H1 (cell line): ENCODE data around the gene FARSB. TPM values are rescaled to one million over a fixed set of nuclear protein-coding genes. Genes with fewer than 3 reads are reported as not detected.

Experiments used
- CTCF ChIA-PET: fragments of 300-600 bp; sonication (Branson Sonifier 250); formaldehyde crosslinking; loops from one replicate; lab custom pipeline; 2021; ENCODE audit not compliant: partially characterized antibody; lab: Charles Lee
- POLR2A ChIA-PET: fragments of 300-600 bp; sonication (Branson Sonifier 250); formaldehyde crosslinking; loops from one replicate; lab custom pipeline; 2021; ENCODE audit warnings: inconsistent platforms; ENCODE audit not compliant: partially characterized antibody; lab: Charles Lee
- DNase-seq, 2 experiments: peaks; one replicate each; pipeline versions ENCODE4 v3.0.0 to v3.0.0-alpha.2; 2010 to 2022; ENCODE audit warnings: low spot score in 2 of 2, low read depth in 1 of 2, mixed read lengths in 1 of 2
- FAIRE-seq: peaks from 2 replicates; lab custom pipeline; 2011; peaks lifted over from hg19 to GRCh38; lab: Jason Lieb, UNC
- H2AFZ ChIP-seq: 2 replicates; pipeline ENCODE4 v1.8.1; 2012; ENCODE audit warnings: low read length, inconsistent platforms
- H2AK5ac ChIP-seq: 2 replicates; pipeline ENCODE4 v1.6.1; 2013; ENCODE audit warnings: low read depth, low read length
- H2BK120ac ChIP-seq: replicated peaks from 2 replicates; pipeline ENCODE3; 2013; ENCODE audit warnings: low read depth, low read length, inconsistent platforms
- H2BK12ac ChIP-seq: 2 replicates; pipeline ENCODE4 v1.6.1; 2013; ENCODE audit warnings: low read depth, low read length
- H2BK15ac ChIP-seq: 2 replicates; pipeline ENCODE4 v1.6.1; 2013; ENCODE audit warnings: low read length
- H2BK20ac ChIP-seq: 2 replicates; pipeline ENCODE4 v1.6.1; 2013; ENCODE audit warnings: low read length
- H2BK5ac ChIP-seq: 2 replicates; pipeline ENCODE4 v1.6.1; 2013; ENCODE audit warnings: low read depth, low read length
- H3K14ac ChIP-seq: 2 replicates; pipeline ENCODE4 v1.6.1; 2013; ENCODE audit warnings: inconsistent platforms; ENCODE audit not compliant: insufficient read length
- H3K18ac ChIP-seq: 2 replicates; pipeline ENCODE4 v1.6.1; 2013; ENCODE audit warnings: low read length; ENCODE audit errors: extremely low read depth
- H3K23ac ChIP-seq: 2 replicates; pipeline ENCODE4 v1.6.1; 2013; ENCODE audit warnings: inconsistent platforms; ENCODE audit not compliant: insufficient read length
- H3K23me2 ChIP-seq: 2 replicates; pipeline ENCODE4 v1.6.1; 2013; ENCODE audit warnings: low read depth, low read length
- H3K27ac ChIP-seq: 2 replicates; pipeline ENCODE4 v1.6.1; 2011; ENCODE audit warnings: low read depth, low read length, inconsistent platforms
- H3K27me3 ChIP-seq, 4 experiments: replicated peaks in 1 of 4; 1 replicate in 1 of 4; 2 replicates in 3 of 4; pipeline versions ENCODE4 v1.6.1 to v1.8.1; 2011 to 2013; ENCODE audit warnings: low read length in 3 of 4, mild to moderate bottlenecking in 3 of 4, inconsistent platforms in 2 of 4, mixed read lengths in 2 of 4, moderate library complexity in 1 of 4; ENCODE audit not compliant: control insufficient read depth in 3 of 4, insufficient read depth in 3 of 4; ENCODE audit errors: extremely low read depth in 1 of 4
- H3K36me3 ChIP-seq, 4 experiments: 2 replicates each; pipeline versions ENCODE4 v1.6.1 to v1.8.1; 2011 to 2013; ENCODE audit warnings: mild to moderate bottlenecking in 4 of 4, low read length in 3 of 4, moderate library complexity in 2 of 4, control low read depth in 1 of 4, inconsistent platforms in 1 of 4; ENCODE audit not compliant: insufficient read depth in 4 of 4, control insufficient read depth in 2 of 4
- H3K4ac ChIP-seq: replicated peaks from 2 replicates; pipeline ENCODE3; 2013; ENCODE audit warnings: low read length, low read depth, mixed read lengths, inconsistent platforms; ENCODE audit not compliant: insufficient read length
- H3K4me1 ChIP-seq, 4 experiments: replicated peaks in 1 of 4; 1 replicate in 1 of 4; 2 replicates in 3 of 4; pipeline versions ENCODE4 v1.6.1 to v1.8.1; 2011 to 2013; ENCODE audit warnings: low read length in 3 of 4, inconsistent platforms in 2 of 4, mixed read lengths in 1 of 4; ENCODE audit not compliant: insufficient read depth in 4 of 4, control insufficient read depth in 3 of 4
- H3K4me2 ChIP-seq, 2 experiments: 2 replicates each; pipeline versions ENCODE4 v1.6.1 to v1.8.1; 2011 to 2013; ENCODE audit warnings: low read depth in 2 of 2, low read length in 2 of 2, control low read depth in 1 of 2, inconsistent platforms in 1 of 2, mild to moderate bottlenecking in 1 of 2; ENCODE audit not compliant: insufficient read depth in 1 of 2
- H3K4me3 ChIP-seq, 4 experiments: fragments of 200-600, 300-600 bp in 1 of 4; sonication (generic), shearing (Covaris generic), sonication (Bioruptor Twin) in 1 of 4; 2 replicates each; pipeline versions ENCODE4 v1.5.1 to v1.8.1; 2011 to 2016; ENCODE audit warnings: low read length in 4 of 4, low read depth in 3 of 4, control low read depth in 2 of 4, inconsistent platforms in 2 of 4, mild to moderate bottlenecking in 2 of 4, mixed read lengths in 1 of 4, moderate library complexity in 1 of 4; ENCODE audit not compliant: insufficient read depth in 2 of 4; ENCODE audit errors: extremely low read depth in 1 of 4
- H3K56ac ChIP-seq: replicated peaks from 2 replicates; pipeline ENCODE3; 2013; ENCODE audit warnings: low read depth, mild to moderate bottlenecking, mixed read lengths, low read length, inconsistent platforms; ENCODE audit not compliant: insufficient read length
- H3K79me1 ChIP-seq: 2 replicates; pipeline ENCODE4 v1.6.1; 2013; ENCODE audit warnings: low read depth, low read length, control low read depth
- H3K79me2 ChIP-seq, 2 experiments: 2 replicates each; pipeline versions ENCODE4 v1.6.1 to v1.8.1; 2012 to 2013; ENCODE audit warnings: low read length in 2 of 2, mild to moderate bottlenecking in 2 of 2, inconsistent platforms in 1 of 2; ENCODE audit not compliant: insufficient read depth in 2 of 2, control insufficient read depth in 1 of 2
- H3K9ac ChIP-seq, 4 experiments: replicated peaks in 1 of 4; 1 replicate in 1 of 4; 2 replicates in 3 of 4; pipeline versions ENCODE4 v1.6.1 to v1.8.1; 2011 to 2013; ENCODE audit warnings: low read depth in 3 of 4, low read length in 3 of 4, control low read depth in 2 of 4, mild to moderate bottlenecking in 2 of 4, moderate library complexity in 2 of 4, inconsistent platforms in 1 of 4; ENCODE audit errors: extremely low read depth in 1 of 4
- H3K9me3 ChIP-seq, 2 experiments: 2 replicates each; pipeline versions ENCODE4 v1.6.1 to v1.8.1; 2012 to 2013; ENCODE audit warnings: mild to moderate bottlenecking in 2 of 2, moderate library complexity in 2 of 2, control low read depth in 1 of 2, inconsistent platforms in 1 of 2, low read depth in 1 of 2, low read length in 1 of 2, mixed read lengths in 1 of 2; ENCODE audit not compliant: insufficient read depth in 2 of 2
- H4K20me1 ChIP-seq, 2 experiments: replicated peaks in 1 of 2; 2 replicates each; pipeline versions ENCODE3 to v1.8.1; 2011 to 2013; ENCODE audit warnings: inconsistent platforms in 2 of 2, low read length in 2 of 2, mild to moderate bottlenecking in 1 of 2; ENCODE audit not compliant: insufficient read depth in 2 of 2, control insufficient read depth in 1 of 2
- H4K5ac ChIP-seq: 2 replicates; pipeline ENCODE4 v1.6.1; 2013; ENCODE audit warnings: low read length, low read depth, mixed read lengths, inconsistent platforms; ENCODE audit not compliant: insufficient read length
- H4K8ac ChIP-seq: 2 replicates; pipeline ENCODE4 v1.8.0; 2013; ENCODE audit warnings: mild to moderate bottlenecking, moderate library complexity, low read length, inconsistent platforms; ENCODE audit not compliant: insufficient read depth; ENCODE audit errors: extremely low read depth
- H4K91ac ChIP-seq: replicated peaks from 2 replicates; pipeline ENCODE3; 2013; ENCODE audit warnings: low read length, mixed read lengths, inconsistent platforms; ENCODE audit not compliant: insufficient read length
- CBX5 ChIP-seq: fragments of 300-800, 300-1000 bp; sonication (generic); IDR thresholded peaks from 2 replicates; pipeline ENCODE4 v1.7.1; 2016; ENCODE audit warnings: antibody characterized with exemption, low read length, low read depth
- CTBP2 ChIP-seq: IDR thresholded peaks from 2 replicates; pipeline ENCODE4 v1.7.0; 2011; ENCODE audit warnings: borderline replicate concordance, mild to moderate bottlenecking, moderate library complexity, mixed read lengths, low read length; ENCODE audit not compliant: insufficient read depth, insufficient read length
- EZH2 ChIP-seq: fragments of 200-600 bp; sonication (generic); IDR thresholded peaks from 2 replicates; pipeline ENCODE4 v1.7.1; 2012; ENCODE audit warnings: low read depth, mild to moderate bottlenecking, moderate library complexity, low read length, inconsistent platforms; ENCODE audit not compliant: severe bottlenecking
- RXRA ChIP-seq: IDR thresholded peaks from 2 replicates; pipeline ENCODE4 v1.6.1; 2011; ENCODE audit warnings: low read depth, mild to moderate bottlenecking, low read length, moderate library complexity; ENCODE audit not compliant: insufficient read depth
- TAF1 ChIP-seq: IDR thresholded peaks from 2 replicates; pipeline ENCODE4 v1.6.1; 2011; ENCODE audit warnings: mild to moderate bottlenecking, low read depth, low read length
- WGBS, 2 experiments: shearing (Covaris generic) in 1 of 2; methylation state at CpG; one replicate each; pipeline versions ENCODE4 v1.1.6 to v1.1.7; 2013 to 2015; ENCODE audit warnings: low lambda C conversion rate in 2 of 2, mixed read lengths in 2 of 2, inconsistent platforms in 1 of 2, low coverage in 1 of 2, missing lambda C conversion rate in 1 of 2; ENCODE audit not compliant: insufficient replicate concordance in 2 of 2, insufficient coverage in 1 of 2, insufficient read length in 1 of 2; ENCODE audit errors: extremely low coverage in 1 of 2, missing lambda C conversion rate in 1 of 2; 5-methylcytosine and 5-hydroxymethylcytosine counted together
- polyA plus RNA-seq, 7 experiments: library from polyadenylated mRNA; depleted of rRNA in 3 of 7; stranded (reverse) in 5 of 7; unstranded in 2 of 7; fragments of >200 nt in 5 of 7; fragments of 200-250 nt in 2 of 7; gene quantifications; 1 replicate in 5 of 7; 2 replicates in 1 of 7; 4 replicates in 1 of 7; pipeline versions ENCODE4 v1.2.1 to v1.2.3, GENCODE V29; 2011 to 2013; ENCODE audit warnings: missing spikeins in 2 of 7, mixed read lengths in 2 of 7
- total RNA-seq: library from RNA; stranded (reverse); fragmentation: NEBNext Ultra II Directional; extraction: Animal tissue kit (Norgen Biotek cat#: 25700); gene quantifications from 2 replicates; pipeline ENCODE4 v1.2.1, GENCODE V29; 2021

FARSB gene
- total and polyA plus RNA-seq, 2 of the 8 experiments (the other 6 are each of a cell fraction or from before 2014, with no cell fraction given): 21.0 to 37.9 TPM

DNA sequence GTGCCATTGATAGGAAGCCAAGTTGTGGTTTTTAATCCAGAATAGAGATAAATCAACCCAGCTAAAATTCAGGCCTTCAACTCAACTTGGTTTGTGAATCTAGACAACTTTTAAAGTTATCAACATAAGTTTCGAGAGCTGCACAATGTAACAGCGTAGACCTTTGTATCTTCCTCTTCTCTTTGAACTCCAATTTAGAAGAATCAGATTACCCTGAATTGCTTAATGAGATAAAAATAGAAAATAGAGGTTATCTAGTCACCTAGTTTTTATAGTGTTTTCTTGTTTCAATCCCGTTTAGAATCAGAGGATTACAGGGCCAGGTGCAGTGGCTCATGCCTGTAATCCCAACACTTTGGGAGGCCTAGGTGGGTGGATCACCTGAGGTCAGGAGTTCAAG, 27.9 kb upstream of the FARSB start:
- no peak overlapping the region for H3K4ac ChIP-seq
- H3K14ac ChIP-seq: no peak overlapping the region
- no peaks in the 10 kb centered on the region for H3K36me3 ChIP-seq
- no peaks in the 10 kb centered on the region for H3K79me2 ChIP-seq
- no peak overlapping the region for H3K4me3 ChIP-seq
- FAIRE-seq: no peak
- H2BK5ac ChIP-seq: no peak overlapping the region
- H3K9me3 ChIP-seq: no peaks in the 10 kb centered on the region
- no peak overlapping the region for H3K27ac ChIP-seq
- H4K20me1 ChIP-seq: no peaks in the 10 kb centered on the region
- H3K27me3 ChIP-seq: no peaks in the 10 kb centered on the region
- H4K91ac ChIP-seq: no peak overlapping the region
- H2AK5ac ChIP-seq: no peak overlapping the region
- H2AFZ ChIP-seq: no peak overlapping the region
- no peak overlapping the region for H3K18ac ChIP-seq
- H4K8ac ChIP-seq: no peak overlapping the region
- H3K56ac ChIP-seq: no peak overlapping the region
- TF ChIP-seq EZH2 (no peak), TAF1 (no peak), RXRA (no peak), CTBP2 (no peak), CBX5 (no peak)
- H4K5ac ChIP-seq: no peak overlapping the region
- no peak overlapping the region for H2BK15ac ChIP-seq
- no peak overlapping the region for H3K23ac ChIP-seq
- no peak overlapping the region for H2BK12ac ChIP-seq
- no peak overlapping the region for H3K9ac ChIP-seq
- CTCF ChIA-PET: interaction anchor here (0.6 to 10.6 kb wide), 4 partner anchors 20 to 223 kb away, joined by 3 to 124 read pairs (median 5); no protein-coding TSS in a partner anchor
- no peaks in the 10 kb centered on the region for H3K4me1 ChIP-seq
- H3K23me2 ChIP-seq: no peaks in the 10 kb centered on the region
- H2BK120ac ChIP-seq: no peak overlapping the region
- WGBS, 2 experiments: 79% methylated on average over 3 of the region's 3 CpGs; no CpG with 5 or more reads in 1 of the 2 experiments
- H3K4me2 ChIP-seq: no peak overlapping the region
- no peak overlapping the region for H2BK20ac ChIP-seq
- DNase-seq: no peak
- no peaks in the 10 kb centered on the region for H3K79me1 ChIP-seq
- POLR2A ChIA-PET: interaction anchor here (1.2 kb wide), 1 partner anchor 187 kb away, joined by 4 read pairs; no protein-coding TSS in a partner anchor
